Activated naive CD4-positive, alpha-beta T cell (primary cell): Measurements from ENCODE around the gene CMTM7.
"Not testable (repeated sequence)": the region's sequence is repeated elsewhere in the genome, so short reads cannot be mapped to it uniquely, and the experiment has no call there.

Experiments used
- DNase-seq, 4 experiments: peaks; one replicate each; lab custom pipeline; 2025; lab: John Stamatoyannopoulos, UW

Gene CMTM7

GRCh38 chr3:32459450-32459849 is 67.8 kb downstream of the CMTM7 start:
- no peak for DNase-seq

- peak in 3 of 4 experiments; percentile 12 to 58 (median 26) for DNase-seq
Observed at GRCh38 chr3:32460031-32460749, 68.5 kb downstream of the CMTM7 start.

GRCh38 chr3:32460817-32461496 is 69.3 kb downstream of the CMTM7 start:
- DNase-seq = not testable (repeated sequence)

- not testable (repeated sequence) for DNase-seq
Observed at GRCh38 chr3:32462191-32462986, 70.7 kb downstream of the CMTM7 start.

GRCh38 chr3:32463415-32463814 is 71.8 kb downstream of the CMTM7 start:
- not testable (repeated sequence) for DNase-seq

- not testable (repeated sequence) for DNase-seq
Observed at GRCh38 chr3:32464726-32465125, 73.1 kb downstream of the CMTM7 start.

GRCh38 chr3:32466808-32467207 is 75.2 kb downstream of the CMTM7 start:
- not testable (repeated sequence) for DNase-seq

- DNase-seq = peak; percentile 35 to 71 (median 61)
Observed at GRCh38 chr3:32467333-32468070, 75.8 kb downstream of the CMTM7 start.

- no peak for DNase-seq
Observed at GRCh38 chr3:32469151-32469874, 77.7 kb downstream of the CMTM7 start.

- no peak for DNase-seq
Observed at GRCh38 chr3:32470362-32470761, 78.7 kb downstream of the CMTM7 start.

GRCh38 chr3:32471246-32471645 is 79.6 kb downstream of the CMTM7 start:
- no peak for DNase-seq

GRCh38 chr3:32472151-32472550 is 80.5 kb downstream of the CMTM7 start:
- DNase-seq = not testable (repeated sequence)

- DNase-seq = no peak
Observed at GRCh38 chr3:32474201-32474600, 82.5 kb downstream of the CMTM7 start.

- DNase-seq = no peak
Observed at GRCh38 chr3:32480604-32481003, 89.0 kb downstream of the CMTM7 start.

GRCh38 chr3:32481791-32482631 is 90.4 kb downstream of the CMTM7 start:
- DNase-seq = no peak

- no peak for DNase-seq
Observed at GRCh38 chr3:32482693-32483092, 91.0 kb downstream of the CMTM7 start.

GRCh38 chr3:32483772-32484171 is 92.1 kb downstream of the CMTM7 start:
- no peak for DNase-seq

GRCh38 chr3:32484436-32484835 is 92.8 kb downstream of the CMTM7 start:
- DNase-seq = no peak

GRCh38 chr3:32487781-32488473 is 96.3 kb downstream of the CMTM7 start:
- DNase-seq = no peak
